HG02973 (cell line): ENCODE measurements around the gene COPS8.

Experiments used
- ATAC-seq: cut with Tn5 transposase; IDR thresholded peaks from one replicate; pipeline ENCODE4 v1.9.1; 2021; ENCODE audit warnings: moderate library complexity; ENCODE audit not compliant: unreplicated experiment

COPS8 gene

GRCh38 chr2:237130562-237131421, 45.1 kb downstream of the COPS8 start:
- no peak for ATAC-seq

GRCh38 chr2:237131749-237132533, 46.3 kb downstream of the COPS8 start:
- ATAC-seq, result no peak

- ATAC-seq, result no peak
Measured at GRCh38 chr2:237132799-237133198, 47.1 kb downstream of the COPS8 start.

- ATAC-seq, result no peak
Measured at GRCh38 chr2:237134321-237135230, 48.9 kb downstream of the COPS8 start.

GRCh38 chr2:237136824-237137223, 51.1 kb downstream of the COPS8 start:
- ATAC-seq, result no peak

GRCh38 chr2:237137626-237138323, 52.1 kb downstream of the COPS8 start:
- no peak for ATAC-seq

- ATAC-seq, result no peak
Measured at GRCh38 chr2:237139123-237139675, 53.5 kb downstream of the COPS8 start.

GRCh38 chr2:237140689-237141285, 55.1 kb downstream of the COPS8 start:
- no peak for ATAC-seq

- no peak for ATAC-seq
Measured at GRCh38 chr2:237141571-237142051, 55.9 kb downstream of the COPS8 start.

- no peak for ATAC-seq
Measured at GRCh38 chr2:237143118-237143517, 57.4 kb downstream of the COPS8 start.

GRCh38 chr2:237143676-237144440, 58.2 kb downstream of the COPS8 start:
- no peak for ATAC-seq

- ATAC-seq, result no peak
Measured at GRCh38 chr2:237144516-237144915, 58.8 kb downstream of the COPS8 start.

- no peak for ATAC-seq
Measured at GRCh38 chr2:237147317-237147716, 61.6 kb downstream of the COPS8 start.

- ATAC-seq, result no peak
Measured at GRCh38 chr2:237148624-237149023, 62.9 kb downstream of the COPS8 start.

GRCh38 chr2:237149425-237149824, 63.7 kb downstream of the COPS8 start:
- ATAC-seq, result no peak
